NCI-H2029 treated with DMSO at 0.1 percent for 48 hours (cell line): Measurements from ENCODE around the gene HMBS.
A peak's percentile ranks its signal among the peaks of the same experiment; 100 is the strongest.
"Not testable (repeated sequence)": the region's sequence is repeated elsewhere in the genome, so short reads cannot be mapped to it uniquely, and the experiment has no call there.

Experiments
- DNase-seq: peaks from one replicate; lab custom pipeline; 2025; lab: John Stamatoyannopoulos, UW

HMBS gene

DNA sequence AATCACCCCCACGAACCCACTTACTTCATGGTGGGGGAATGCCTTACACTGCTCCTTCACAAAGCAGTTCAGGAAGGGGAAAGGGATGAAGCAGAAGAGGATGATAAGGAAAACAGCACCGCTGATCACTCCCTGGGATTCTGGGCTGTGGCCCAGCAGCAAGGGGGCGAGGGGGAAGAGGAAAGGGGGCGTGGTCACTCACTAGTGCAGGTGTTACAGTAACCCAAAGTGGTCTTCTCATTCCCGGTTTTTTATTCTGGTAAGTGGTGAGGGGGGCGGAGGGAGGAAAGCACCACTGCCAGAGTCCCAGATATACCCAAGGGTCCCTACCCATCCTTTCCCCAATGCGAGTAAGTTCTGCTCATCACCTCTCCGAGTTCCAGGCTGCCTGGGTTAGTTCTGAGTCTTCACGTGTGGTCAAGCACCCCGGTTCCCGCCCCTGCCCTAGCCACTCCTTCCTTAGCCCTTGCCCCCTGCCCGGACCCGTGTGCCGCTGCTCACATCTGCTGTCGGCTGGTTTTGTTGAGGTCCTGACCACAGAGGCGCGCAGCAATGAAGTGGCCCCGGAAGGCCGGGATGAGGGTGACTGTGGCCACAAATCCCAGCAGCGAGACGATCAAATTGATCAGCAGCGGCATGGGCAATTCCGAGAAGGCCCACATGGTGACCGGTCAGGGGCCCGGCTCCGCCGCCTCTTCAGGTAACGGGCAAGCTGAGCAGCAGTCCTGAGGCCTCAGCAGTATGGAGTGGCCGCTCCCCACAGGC is 16.5 kb downstream of the HMBS start:
- no peak for DNase-seq

- peak; percentile 97 for DNase-seq
Observed at GRCh38 chr11:119101759-119102423, 17.2 kb downstream of the HMBS start, which contains the start of gene DPAGT1. TSS of gene DPAGT1 (minus strand) at chr11:119101853. CDS start at chr11:119101655, 198 bp downstream.

DNA sequence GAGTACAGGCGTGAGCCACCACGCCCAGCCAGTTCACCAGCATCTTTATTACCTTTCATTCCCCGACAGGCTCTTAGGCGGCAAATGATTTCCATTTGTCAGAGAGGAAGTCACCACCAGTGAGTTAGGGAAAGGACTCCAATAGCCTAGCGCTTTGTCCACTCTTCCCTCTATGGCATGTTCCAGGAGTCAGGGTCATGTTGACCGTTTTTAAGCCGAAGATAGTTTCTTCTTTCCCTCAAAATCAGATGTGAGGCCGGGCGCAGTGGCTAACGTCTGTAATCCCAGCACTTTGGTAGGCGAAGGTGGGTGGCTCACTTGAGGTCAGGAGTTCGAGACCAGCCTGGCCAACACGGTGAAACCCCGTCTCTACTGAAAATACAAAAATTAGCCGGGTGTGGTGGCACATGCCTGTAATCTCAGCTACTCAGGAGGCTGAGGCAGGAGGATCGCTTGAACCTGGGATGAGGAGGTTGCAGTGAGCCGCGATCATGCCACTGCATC is 18.5 kb downstream of the HMBS start:
- DNase-seq: not testable (repeated sequence)

DNA sequence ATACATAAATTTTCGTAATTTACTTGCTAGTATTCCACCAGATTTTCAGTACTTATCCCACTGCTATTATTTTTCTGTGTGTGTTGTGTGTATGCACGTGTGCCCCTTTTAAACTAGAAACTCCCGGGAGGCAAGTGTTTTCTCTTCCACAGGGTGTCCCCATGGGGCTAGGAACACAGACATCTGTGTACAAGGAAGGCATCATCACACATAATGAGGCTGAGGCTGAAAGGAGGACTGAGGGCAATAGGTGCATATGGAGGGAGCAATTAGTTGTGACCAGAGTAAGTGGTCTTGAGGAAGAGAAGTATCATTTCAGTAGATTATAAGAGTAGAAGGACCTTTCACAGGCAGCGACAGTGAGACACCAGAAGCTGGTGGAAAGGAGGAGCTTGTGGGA is 19.1 kb downstream of the HMBS start:
- no peak for DNase-seq

- DNase-seq: peak; percentile 55
Observed at GRCh38 chr11:119106564-119107537, 22.2 kb downstream of the HMBS start, which contains the start of gene C2CD2L. TSS of gene C2CD2L (plus strand) at chr11:119107344. CDS start at chr11:119107742, 398 bp downstream.

DNA sequence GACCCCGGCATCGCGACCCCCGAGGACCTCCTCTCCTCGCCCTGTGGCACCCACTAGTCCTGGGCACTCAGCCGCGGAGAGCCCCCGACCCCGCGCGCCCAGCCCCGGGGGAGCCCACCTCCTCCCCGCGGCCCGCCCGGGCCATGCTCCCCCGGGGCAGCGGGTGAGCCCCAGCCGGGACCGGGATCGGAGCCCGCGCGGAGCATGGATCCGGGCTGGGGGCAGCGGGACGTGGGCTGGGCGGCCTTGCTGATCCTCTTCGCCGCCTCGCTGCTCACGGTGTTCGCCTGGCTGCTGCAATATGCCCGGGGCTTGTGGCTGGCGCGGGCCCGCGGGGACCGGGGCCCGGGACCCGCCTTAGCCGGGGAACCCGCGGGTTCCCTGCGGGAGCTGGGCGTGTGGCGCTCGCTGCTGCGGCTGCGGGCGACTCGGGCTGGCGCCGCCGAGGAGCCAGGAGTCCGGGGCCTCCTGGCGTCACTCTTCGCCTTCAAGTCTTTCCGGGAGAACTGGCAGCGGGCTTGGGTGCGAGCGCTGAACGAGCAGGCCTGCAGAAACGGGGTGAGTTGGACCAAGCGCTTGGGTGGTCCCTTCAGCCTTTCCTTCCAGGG is 23.0 kb downstream of the HMBS start:
- DNase-seq: no peak

GRCh38 chr11:119108146-119108856 is 23.6 kb downstream of the HMBS start:
- no peak for DNase-seq

GRCh38 chr11:119108857-119109221 is 24.2 kb downstream of the HMBS start:
- no peak for DNase-seq

GRCh38 chr11:119109843-119110242 is 25.2 kb downstream of the HMBS start:
- no peak for DNase-seq

GRCh38 chr11:119110439-119110838 is 25.8 kb downstream of the HMBS start:
- no peak for DNase-seq

DNA sequence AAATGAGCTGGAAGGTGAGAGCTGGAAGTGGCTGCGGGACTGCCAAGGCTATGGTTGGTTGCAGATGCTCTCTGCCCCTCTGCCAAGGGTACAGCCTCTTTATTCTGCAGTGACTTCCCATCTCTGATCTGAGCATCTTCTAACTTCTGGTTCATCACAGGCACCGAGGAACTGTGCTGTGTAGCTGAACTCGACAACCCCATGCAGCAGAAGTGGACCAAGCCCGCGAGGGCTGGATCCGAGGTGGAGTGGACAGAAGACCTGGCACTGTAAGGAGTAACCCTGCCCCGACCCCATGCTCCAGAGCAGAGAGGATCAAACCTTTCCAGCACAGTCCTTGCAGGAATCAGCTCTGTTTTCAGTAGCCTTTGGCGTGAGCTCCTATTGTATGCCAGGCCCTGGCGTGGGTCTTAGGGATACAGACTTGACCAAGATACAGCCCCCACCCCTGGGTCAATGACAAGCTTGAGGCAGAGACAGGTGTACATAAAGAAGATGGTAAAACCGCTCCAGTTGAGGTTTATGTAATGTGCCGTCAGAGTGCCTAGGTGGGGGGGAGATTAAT is 26.8 kb downstream of the HMBS start:
- DNase-seq: no peak

GRCh38 chr11:119112314-119113020 is 27.8 kb downstream of the HMBS start:
- DNase-seq: no peak

GRCh38 chr11:119113716-119114115 is 29.0 kb downstream of the HMBS start:
- no peak for DNase-seq

GRCh38 chr11:119114351-119114750 is 29.7 kb downstream of the HMBS start:
- DNase-seq: no peak

- no peak for DNase-seq
Observed at GRCh38 chr11:119115484-119116234, 31.0 kb downstream of the HMBS start.

- no peak for DNase-seq
Observed at GRCh38 chr11:119116235-119116594, 31.5 kb downstream of the HMBS start.

DNA sequence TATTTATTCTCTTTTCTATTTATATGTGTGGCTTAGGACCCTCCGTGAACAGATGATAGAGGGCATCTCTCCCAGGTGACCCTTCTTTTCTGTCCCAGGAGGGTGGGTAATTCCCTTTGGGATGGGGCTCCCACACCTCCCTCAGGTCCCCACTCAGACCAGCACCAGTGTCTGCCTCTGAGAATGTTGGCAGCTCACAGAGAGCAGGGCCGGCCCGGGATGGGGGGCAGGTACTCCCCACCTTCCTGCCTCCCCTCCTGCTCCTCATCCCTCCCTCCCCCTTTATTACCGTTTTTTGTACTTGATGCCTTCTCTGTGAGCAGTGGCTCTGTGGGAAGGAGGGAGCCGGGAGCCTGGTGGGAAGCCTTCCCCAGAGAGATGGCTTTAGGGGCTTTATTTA is 31.9 kb downstream of the HMBS start:
- no peak for DNase-seq

DNA sequence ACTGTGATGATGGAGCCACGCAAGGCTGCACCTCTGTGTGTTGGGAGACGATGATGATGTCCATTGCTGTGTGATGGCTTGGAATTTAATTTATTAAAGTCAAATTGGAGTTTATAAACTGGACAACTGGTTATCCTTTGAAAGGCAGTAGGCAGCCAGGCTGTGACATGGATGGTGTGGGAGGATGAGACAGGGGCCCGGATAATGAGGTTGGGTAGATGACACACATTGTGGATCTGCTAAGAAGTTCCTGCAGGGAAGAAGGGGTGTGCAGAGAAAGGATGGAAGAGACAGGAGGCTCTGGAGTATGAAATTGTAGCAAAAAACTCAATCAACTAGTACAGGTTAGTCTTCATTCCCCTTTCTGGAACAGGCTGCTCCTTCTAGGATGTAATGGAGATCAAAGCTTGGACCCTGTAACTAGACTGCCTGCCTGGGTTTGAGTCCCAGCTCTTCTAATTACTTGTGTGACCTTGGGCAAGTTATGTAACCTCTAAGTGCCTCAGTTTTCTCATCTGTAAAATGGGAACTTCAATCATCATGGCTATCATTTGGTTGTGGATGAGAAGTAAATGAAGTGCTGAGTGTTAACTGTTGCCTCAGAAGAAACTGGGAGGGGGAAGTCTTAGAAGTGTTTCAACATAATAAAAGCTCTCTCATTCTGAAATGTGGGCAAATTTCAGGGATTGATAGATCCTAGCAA is 32.5 kb downstream of the HMBS start:
- DNase-seq: no peak

DNA sequence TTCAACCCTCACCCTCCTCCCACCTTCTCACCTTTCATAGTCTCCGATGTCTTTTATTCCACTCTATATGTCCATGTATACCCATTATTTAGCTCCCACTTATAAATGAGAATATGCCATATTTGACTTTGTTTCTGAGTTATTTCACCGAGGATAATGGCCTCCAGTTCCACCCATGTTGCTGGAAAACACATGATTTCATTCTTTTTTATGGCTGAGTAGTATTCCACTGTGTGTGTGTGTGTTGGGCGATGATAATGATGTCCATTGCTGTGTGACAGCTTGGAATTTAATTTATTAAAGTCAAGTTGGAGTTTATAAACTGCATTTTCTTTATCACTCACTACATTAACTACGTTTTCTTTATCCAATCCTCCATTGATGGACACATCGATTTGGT is 33.5 kb downstream of the HMBS start:
- DNase-seq: no peak
